H1 (cell line): Measurements from ENCODE around the gene UBE2V1.

Experiments used
- BACH1 ChIP-seq: IDR thresholded peaks from 2 replicates; pipeline ENCODE4 v1.6.1; 2012; ENCODE audit warnings: low read length, improper control_type of control experiment
- CEBPB ChIP-seq: IDR thresholded peaks from 2 replicates; pipeline ENCODE4 v1.6.1; 2012; ENCODE audit warnings: low read depth, low read length
- CREB1 ChIP-seq: IDR thresholded peaks from 2 replicates; pipeline ENCODE4 v1.6.1; 2012; ENCODE audit warnings: inconsistent platforms
- EP300 ChIP-seq, 2 experiments: IDR thresholded peaks; 1 replicate in 1 of 2; 2 replicates in 1 of 2; pipeline ENCODE4 v1.6.1; 2011 to 2012; ENCODE audit warnings: low read depth in 2 of 2, low read length in 2 of 2, mild to moderate bottlenecking in 2 of 2, borderline replicate concordance in 1 of 2, inconsistent platforms in 1 of 2, moderate library complexity in 1 of 2
- EZH2 ChIP-seq: fragments of 200-600 bp; sonication (generic); IDR thresholded peaks from 2 replicates; pipeline ENCODE4 v1.7.1; 2012; ENCODE audit warnings: low read depth, mild to moderate bottlenecking, moderate library complexity, low read length, inconsistent platforms; ENCODE audit not compliant: severe bottlenecking
- FOSL1 ChIP-seq: IDR thresholded peaks from 2 replicates; pipeline ENCODE4 v1.6.1; 2011; ENCODE audit warnings: mild to moderate bottlenecking, low read depth, low read length, moderate library complexity; ENCODE audit not compliant: insufficient read depth
- GABPA ChIP-seq: IDR thresholded peaks from 2 replicates; pipeline ENCODE4 v1.6.1; 2011; ENCODE audit warnings: mild to moderate bottlenecking, low read length, moderate library complexity, borderline replicate concordance; ENCODE audit not compliant: insufficient read depth
- POLR2A ChIP-seq, 2 experiments: IDR thresholded peaks; 1 replicate in 1 of 2; 2 replicates in 1 of 2; pipeline ENCODE4 v1.6.1; 2011; ENCODE audit warnings: low read depth in 2 of 2, low read length in 2 of 2, mild to moderate bottlenecking in 2 of 2; ENCODE audit errors: control extremely low read depth in 1 of 2
- POU5F1 ChIP-seq: IDR thresholded peaks from 2 replicates; pipeline ENCODE4 v1.6.1; 2011; ENCODE audit warnings: low read depth, mild to moderate bottlenecking, low read length, moderate library complexity
- SIN3A ChIP-seq, 2 experiments: IDR thresholded peaks in 1 of 2; conservative IDR thresholded peaks in 1 of 2; 2 replicates each; pipeline ENCODE4 v1.6.1; 2011 to 2012; ENCODE audit warnings: low read length in 2 of 2, improper control_type of control experiment in 1 of 2, low read depth in 1 of 2, mild to moderate bottlenecking in 1 of 2
- SUZ12 ChIP-seq: fragments of 200-600 bp; sonication (generic); IDR thresholded peaks from 2 replicates; pipeline ENCODE4 v1.6.1; 2012; ENCODE audit warnings: mild to moderate bottlenecking, inconsistent platforms, low read length, moderate library complexity, mixed read lengths
- TEAD4 ChIP-seq: IDR thresholded peaks from 2 replicates; pipeline ENCODE4 v1.6.1; 2012; ENCODE audit warnings: low read depth, low read length, inconsistent platforms, mixed read lengths
- TF ChIP-seq, protein P1 (sequence below): IDR thresholded peaks from 2 replicates; pipeline ENCODE4 v1.6.1; 2011; ENCODE audit warnings: low read length, improper control_type of control experiment
- TF ChIP-seq, protein P2 (sequence below), 3 experiments: IDR thresholded peaks; 1 replicate in 2 of 3; 2 replicates in 1 of 3; pipeline versions ENCODE4 v1.5.1 to v1.6.1; 2011; ENCODE audit warnings: low read length in 3 of 3, mild to moderate bottlenecking in 3 of 3, inconsistent platforms in 2 of 3, low read depth in 1 of 3, moderate library complexity in 1 of 3; ENCODE audit not compliant: insufficient read depth in 1 of 3; ENCODE audit errors: control extremely low read depth in 1 of 3

DNA sequence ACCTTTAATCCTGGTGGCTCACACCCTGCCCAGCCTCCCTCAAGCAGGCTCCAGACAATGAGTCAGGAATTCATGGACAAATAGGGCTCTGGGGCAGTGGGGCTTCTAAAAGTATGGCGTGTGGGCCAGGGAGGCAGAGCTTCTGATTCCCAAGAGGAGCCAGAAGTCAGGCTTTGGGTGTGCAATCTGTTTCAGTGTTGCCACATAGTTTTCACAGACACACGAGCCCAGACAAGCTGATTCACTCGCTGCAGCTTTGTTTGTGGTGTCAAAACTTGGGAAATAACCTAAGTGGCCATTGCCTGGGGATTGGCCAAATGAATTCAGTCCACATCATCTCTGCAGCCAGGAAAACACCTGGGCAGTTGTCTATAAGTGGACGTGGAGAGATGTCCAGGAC is 31.4 kb upstream of the UBE2V1 start:
- TF ChIP-seq CEBPB, result no peak
- TF ChIP-seq, protein P1, sequence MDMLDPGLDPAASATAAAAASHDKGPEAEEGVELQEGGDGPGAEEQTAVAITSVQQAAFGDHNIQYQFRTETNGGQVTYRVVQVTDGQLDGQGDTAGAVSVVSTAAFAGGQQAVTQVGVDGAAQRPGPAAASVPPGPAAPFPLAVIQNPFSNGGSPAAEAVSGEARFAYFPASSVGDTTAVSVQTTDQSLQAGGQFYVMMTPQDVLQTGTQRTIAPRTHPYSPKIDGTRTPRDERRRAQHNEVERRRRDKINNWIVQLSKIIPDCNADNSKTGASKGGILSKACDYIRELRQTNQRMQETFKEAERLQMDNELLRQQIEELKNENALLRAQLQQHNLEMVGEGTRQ, result no peak
- no peak for TF ChIP-seq EZH2
- TF ChIP-seq, protein P2, sequence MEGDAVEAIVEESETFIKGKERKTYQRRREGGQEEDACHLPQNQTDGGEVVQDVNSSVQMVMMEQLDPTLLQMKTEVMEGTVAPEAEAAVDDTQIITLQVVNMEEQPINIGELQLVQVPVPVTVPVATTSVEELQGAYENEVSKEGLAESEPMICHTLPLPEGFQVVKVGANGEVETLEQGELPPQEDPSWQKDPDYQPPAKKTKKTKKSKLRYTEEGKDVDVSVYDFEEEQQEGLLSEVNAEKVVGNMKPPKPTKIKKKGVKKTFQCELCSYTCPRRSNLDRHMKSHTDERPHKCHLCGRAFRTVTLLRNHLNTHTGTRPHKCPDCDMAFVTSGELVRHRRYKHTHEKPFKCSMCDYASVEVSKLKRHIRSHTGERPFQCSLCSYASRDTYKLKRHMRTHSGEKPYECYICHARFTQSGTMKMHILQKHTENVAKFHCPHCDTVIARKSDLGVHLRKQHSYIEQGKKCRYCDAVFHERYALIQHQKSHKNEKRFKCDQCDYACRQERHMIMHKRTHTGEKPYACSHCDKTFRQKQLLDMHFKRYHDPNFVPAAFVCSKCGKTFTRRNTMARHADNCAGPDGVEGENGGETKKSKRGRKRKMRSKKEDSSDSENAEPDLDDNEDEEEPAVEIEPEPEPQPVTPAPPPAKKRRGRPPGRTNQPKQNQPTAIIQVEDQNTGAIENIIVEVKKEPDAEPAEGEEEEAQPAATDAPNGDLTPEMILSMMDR (IDR thresholded peaks at IDR 0.05; ENCODE audit: control extremely low read depth in 1 of 3, insufficient read depth in 1 of 3, low read depth in 1 of 3, low read length in 3 of 3), result no peak
- no peak for TF ChIP-seq GABPA
- no peak for TF ChIP-seq SUZ12
- no peak for TF ChIP-seq SIN3A (conservative IDR thresholded peaks at IDR 0.05 in 1 of 2, IDR thresholded peaks at IDR 0.05 in 1 of 2; ENCODE audit: low read depth in 1 of 2, low read length in 2 of 2)
- no peak for TF ChIP-seq POU5F1
- no peak for TF ChIP-seq BACH1
- no peak for TF ChIP-seq EP300 (IDR thresholded peaks at IDR 0.05; ENCODE audit: borderline replicate concordance in 1 of 2, low read depth in 2 of 2, low read length in 2 of 2)
- TF ChIP-seq CREB1, result no peak
- TF ChIP-seq POLR2A (IDR thresholded peaks at IDR 0.05; ENCODE audit: control extremely low read depth in 1 of 2, low read depth in 2 of 2, low read length in 2 of 2), result no peak
- no peak for TF ChIP-seq FOSL1
- no peak for TF ChIP-seq TEAD4
